ENCODE results near the gene KRTAP5-4.

GRCh38 chr11:1604181-1604580, 17.8 kb downstream of the KRTAP5-4 start:
- TF ChIP-seq CTCF (IDR thresholded peaks at IDR 0.05): no peak
- no peak for TF ChIP-seq POLR2A (IDR thresholded peaks at IDR 0.05)
